GM12872 (cell line): ENCODE measurements around the gene TXNRD3.

ENCODE experiments used
- CTCF ChIP-seq: IDR thresholded peaks from 3 replicates; pipeline ENCODE4 v1.5.1; 2011; ENCODE audit warnings: low read depth, mild to moderate bottlenecking, low read length, moderate library complexity; ENCODE audit not compliant: insufficient read depth

Gene TXNRD3

DNA sequence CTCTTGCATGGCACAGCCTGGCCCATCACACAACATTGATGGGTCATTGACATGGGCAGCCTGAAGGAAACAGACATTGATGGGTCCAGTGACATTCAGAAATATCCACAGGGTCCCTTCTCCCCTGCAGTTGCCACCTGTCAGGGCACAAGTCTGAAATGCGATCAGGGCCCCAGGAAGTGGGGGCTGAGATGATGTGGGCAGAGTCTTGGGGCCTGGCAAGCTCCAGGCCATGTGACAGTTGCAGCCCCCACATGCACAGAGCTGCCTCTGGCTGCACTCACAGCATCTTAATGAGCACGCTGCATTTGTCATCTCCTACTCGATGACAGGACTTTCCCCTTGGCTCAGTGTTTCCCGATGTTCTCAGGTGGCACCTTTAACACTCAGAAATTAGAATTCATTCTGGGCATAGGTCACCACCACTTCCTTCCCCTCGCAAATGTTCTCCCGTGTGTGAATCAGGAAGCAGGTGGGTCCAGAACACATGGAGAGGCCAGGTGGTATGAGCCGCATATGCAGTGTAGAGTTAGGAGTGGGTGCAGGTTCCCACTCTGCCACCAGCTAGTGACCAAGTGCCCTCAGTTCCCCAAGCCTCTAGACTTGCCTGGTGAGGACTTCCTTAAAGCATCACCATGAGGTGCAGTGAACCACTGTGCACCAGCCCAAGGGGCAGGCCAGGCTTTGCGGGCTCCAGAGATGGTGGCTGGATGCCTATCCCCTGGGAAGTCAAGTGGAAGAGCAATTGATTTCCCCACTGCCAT lies 1.6 kb upstream of the TXNRD3 start:
- no peak for TF ChIP-seq CTCF

DNA sequence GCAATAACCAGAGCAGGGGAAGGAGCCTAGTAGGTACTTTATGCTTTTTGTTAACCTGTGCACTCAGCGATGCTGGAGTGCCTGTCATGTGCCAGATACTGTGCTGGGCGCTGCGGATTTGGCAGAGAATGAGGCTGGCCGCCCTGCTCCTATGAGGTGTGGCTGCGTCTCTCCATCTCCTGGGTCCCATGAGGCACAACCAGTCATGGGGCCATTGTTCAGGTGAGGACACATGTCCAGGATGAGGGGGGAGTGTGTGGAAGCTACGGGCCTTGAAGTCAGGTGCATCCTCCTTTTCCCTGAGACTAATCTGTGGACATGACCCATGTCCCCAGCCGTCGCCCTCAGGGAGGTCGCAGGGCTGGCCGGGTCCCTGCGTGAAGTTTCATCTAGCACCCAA lies 963 bp upstream of the TXNRD3 start:
- no peak for TF ChIP-seq CTCF

DNA sequence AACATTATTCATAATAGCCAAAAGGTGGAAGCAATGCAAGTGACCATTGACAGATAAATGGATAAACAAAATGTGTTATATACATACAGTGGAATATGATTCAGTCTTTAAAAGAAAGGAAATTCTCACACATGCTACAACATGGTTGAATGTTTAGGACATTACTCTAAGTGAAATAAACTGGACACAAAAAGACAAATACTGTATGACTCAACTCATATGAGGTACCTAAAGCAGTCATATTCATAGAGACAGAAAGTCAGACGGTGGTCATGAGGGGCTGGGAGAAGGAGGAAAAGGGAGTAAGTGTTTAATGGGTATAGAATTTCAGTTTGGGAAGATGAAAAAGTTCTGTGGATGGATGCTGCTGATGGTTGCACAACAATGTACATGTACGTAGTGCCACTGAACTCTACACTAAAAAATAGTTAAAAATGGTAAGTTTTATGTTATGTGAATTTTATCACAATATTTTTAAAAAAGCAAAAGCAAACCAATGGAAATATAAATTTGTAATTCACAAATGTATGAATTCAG lies 5.3 kb downstream of the TXNRD3 start:
- no peak for TF ChIP-seq CTCF

- no peak for TF ChIP-seq CTCF
These were observed 8.2 kb downstream of the TXNRD3 start for GRCh38 chr3:126646674-126647073.

DNA sequence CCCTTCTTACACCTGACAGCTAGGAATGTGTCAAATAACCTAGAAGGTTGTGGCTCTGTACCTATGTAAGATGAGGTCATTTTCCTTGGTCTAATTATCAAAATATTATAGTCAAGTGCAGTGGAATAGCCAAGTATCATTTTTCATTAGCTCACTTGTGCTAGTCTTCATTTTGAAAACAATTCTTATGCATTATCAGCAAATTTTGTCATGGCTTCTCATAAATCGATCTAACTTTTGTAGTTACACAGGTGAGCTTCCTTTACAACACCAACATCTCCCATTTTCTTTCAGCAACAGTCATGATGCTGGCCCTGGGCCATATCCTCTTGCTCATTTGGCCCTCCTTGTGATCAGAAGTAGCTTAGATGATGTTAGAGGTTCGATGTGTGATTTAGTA lies 10.3 kb downstream of the TXNRD3 start:
- no peak for TF ChIP-seq CTCF

GRCh38 chr3:126638790-126639189 lies 16.1 kb downstream of the TXNRD3 start:
- TF ChIP-seq CTCF: no peak

- TF ChIP-seq CTCF: no peak
These were observed 18.5 kb downstream of the TXNRD3 start for GRCh38 chr3:126636436-126636835.

- no peak for TF ChIP-seq CTCF
These were observed 20.1 kb downstream of the TXNRD3 start for GRCh38 chr3:126634803-126635202.
